ENCODE measurements around the gene CCNA2.

DNA sequence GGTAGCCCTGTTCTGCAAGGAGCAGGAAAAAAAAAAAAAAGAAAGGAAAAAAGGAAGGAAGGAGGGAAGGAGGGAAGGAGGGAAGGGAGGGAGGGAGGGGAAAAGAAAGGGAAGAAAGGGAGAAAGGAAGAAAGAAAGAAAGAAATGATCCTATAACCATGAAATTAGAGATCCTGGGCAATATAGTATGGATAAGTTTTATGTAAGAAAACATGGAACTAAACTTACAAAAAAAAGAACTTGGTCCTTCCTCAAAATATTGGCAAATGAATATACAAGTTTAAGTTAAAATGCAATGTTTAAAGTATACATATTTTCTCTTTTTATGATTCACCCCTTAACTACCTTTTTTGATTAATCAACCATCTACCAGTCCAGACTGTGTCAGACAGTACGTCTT, 27.7 kb upstream of the CCNA2 start:
- TF ChIP-seq, protein P1, sequence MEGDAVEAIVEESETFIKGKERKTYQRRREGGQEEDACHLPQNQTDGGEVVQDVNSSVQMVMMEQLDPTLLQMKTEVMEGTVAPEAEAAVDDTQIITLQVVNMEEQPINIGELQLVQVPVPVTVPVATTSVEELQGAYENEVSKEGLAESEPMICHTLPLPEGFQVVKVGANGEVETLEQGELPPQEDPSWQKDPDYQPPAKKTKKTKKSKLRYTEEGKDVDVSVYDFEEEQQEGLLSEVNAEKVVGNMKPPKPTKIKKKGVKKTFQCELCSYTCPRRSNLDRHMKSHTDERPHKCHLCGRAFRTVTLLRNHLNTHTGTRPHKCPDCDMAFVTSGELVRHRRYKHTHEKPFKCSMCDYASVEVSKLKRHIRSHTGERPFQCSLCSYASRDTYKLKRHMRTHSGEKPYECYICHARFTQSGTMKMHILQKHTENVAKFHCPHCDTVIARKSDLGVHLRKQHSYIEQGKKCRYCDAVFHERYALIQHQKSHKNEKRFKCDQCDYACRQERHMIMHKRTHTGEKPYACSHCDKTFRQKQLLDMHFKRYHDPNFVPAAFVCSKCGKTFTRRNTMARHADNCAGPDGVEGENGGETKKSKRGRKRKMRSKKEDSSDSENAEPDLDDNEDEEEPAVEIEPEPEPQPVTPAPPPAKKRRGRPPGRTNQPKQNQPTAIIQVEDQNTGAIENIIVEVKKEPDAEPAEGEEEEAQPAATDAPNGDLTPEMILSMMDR (IDR thresholded peaks at IDR 0.05): no peak
- TF ChIP-seq POLR2A (IDR thresholded peaks at IDR 0.05): no peak
